ENCODE data around the gene SSTR3. TPM values are rescaled to one million over a fixed set of nuclear protein-coding genes. Genes with fewer than 3 reads are reported as not detected.

The SSTR3 gene
- total RNA-seq, 1 donor from 2014 or later, result not detected

GRCh38 chr22:37187552-37187890 is 24.8 kb downstream of the SSTR3 start:
- no peaks in the 10 kb centered on the region for H3K9me3 ChIP-seq
- H3K4me1 ChIP-seq, result peaks cover 46% of the 10 kb centered on the region
- intact Hi-C loops (cut with DNase I), result no loop called here
- peak overlapping the region; percentile 82 for H3K27ac ChIP-seq
- H3K27me3 ChIP-seq, result no peaks in the 10 kb centered on the region
- no peak for TF ChIP-seq CTCF (IDR thresholded peaks at IDR 0.05)
- ATAC-seq (no peak), DNase-seq (no peak)
- H3K4me3 ChIP-seq, result peak overlapping the region; percentile 41
- no peaks in the 10 kb centered on the region for H3K36me3 ChIP-seq

- intact Hi-C loops (cut with DNase I), result no loop called here
- Histone ChIP-seq H3K27me3 (no peaks in the 10 kb centered on the region), H3K36me3 (no peaks in the 10 kb centered on the region), H3K4me3 (peak overlapping the region; percentile 41), H3K27ac (peak overlapping the region; percentile 82), H3K4me1 (peaks cover 46% of the 10 kb centered on the region), H3K9me3 (no peaks in the 10 kb centered on the region)
- ATAC-seq (no peak), DNase-seq (no peak)
- TF ChIP-seq CTCF (IDR thresholded peaks at IDR 0.05), result no peak
These were observed 25.2 kb downstream of the SSTR3 start for GRCh38 chr22:37186997-37187522.

GRCh38 chr22:37186228-37186996 is 25.9 kb downstream of the SSTR3 start:
- ATAC-seq, result peak; percentile 53
- TF ChIP-seq CTCF (IDR thresholded peaks at IDR 0.05), result no peak
- Histone ChIP-seq H3K4me3 (peak overlapping the region; percentile 41), H3K9me3 (no peaks in the 10 kb centered on the region), H3K27me3 (no peaks in the 10 kb centered on the region), H3K36me3 (no peaks in the 10 kb centered on the region), H3K4me1 (peaks cover 46% of the 10 kb centered on the region), H3K27ac (peak overlapping the region; percentile 82)
- intact Hi-C loops (cut with DNase I), result no loop called here
- DNase-seq, result peak; percentile 42

- TF ChIP-seq CTCF (IDR thresholded peaks at IDR 0.05), result no peak
- H3K4me3 ChIP-seq, result no peak overlapping the region
- no peaks in the 10 kb centered on the region for H3K27me3 ChIP-seq
- H3K9me3 ChIP-seq, result no peaks in the 10 kb centered on the region
- ATAC-seq (no peak), DNase-seq (peak; percentile 53)
- no peaks in the 10 kb centered on the region for H3K36me3 ChIP-seq
- H3K4me1 ChIP-seq, result peaks cover 46% of the 10 kb centered on the region
- H3K27ac ChIP-seq, result no peak overlapping the region
- intact Hi-C loops (cut with DNase I), result no loop called here
These were observed 26.5 kb downstream of the SSTR3 start for GRCh38 chr22:37185646-37186227.

GRCh38 chr22:37184816-37185541 is 27.3 kb downstream of the SSTR3 start:
- no peak for ATAC-seq
- H3K4me3 ChIP-seq, result no peak overlapping the region
- no peaks in the 10 kb centered on the region for H3K9me3 ChIP-seq
- peaks cover 46% of the 10 kb centered on the region for H3K4me1 ChIP-seq
- intact Hi-C loops (cut with DNase I), result no loop called here
- no peak overlapping the region for H3K27ac ChIP-seq
- H3K27me3 ChIP-seq, result no peaks in the 10 kb centered on the region
- TF ChIP-seq CTCF (IDR thresholded peaks at IDR 0.05), result no peak
- no peaks in the 10 kb centered on the region for H3K36me3 ChIP-seq
- DNase-seq, result peak; percentile 53

All from upper lobe of right lung (tissue), 1 donor.